Large intestine (tissue), 12 donors: Measurements from ENCODE around the gene BRD4. TPM values are rescaled to one million over a fixed set of nuclear protein-coding genes. Genes with fewer than 3 reads are reported as not detected.
A peak's percentile ranks its signal among the peaks of the same experiment; 100 is the strongest.

Experiments used
- DNase-seq, 2 donors: peaks; one replicate each; pipeline versions ENCODE4 v3.0.0 to v3.0.0-alpha.2; 2013
- H3K27ac ChIP-seq: one replicate; pipeline ENCODE4 v1.5.1; 2013; ENCODE audit warnings: low read length
- H3K27me3 ChIP-seq: 2 replicates; pipeline ENCODE4 v1.6.1; 2013; ENCODE audit warnings: low read length; ENCODE audit not compliant: control insufficient read depth, insufficient read depth
- H3K36me3 ChIP-seq: 2 replicates; pipeline ENCODE4 v1.6.1; 2013; ENCODE audit warnings: low read length; ENCODE audit not compliant: control insufficient read depth, insufficient read depth
- H3K4me1 ChIP-seq: one replicate; pipeline ENCODE4 v1.6.1; 2013; ENCODE audit warnings: low read length; ENCODE audit not compliant: control insufficient read depth, insufficient read depth
- H3K4me3 ChIP-seq: one replicate; pipeline ENCODE4 v1.5.1; 2013; ENCODE audit warnings: low read length
- H3K9me3 ChIP-seq: one replicate; pipeline ENCODE4 v1.6.1; 2013; ENCODE audit warnings: mild to moderate bottlenecking, low read depth, low read length, moderate library complexity; ENCODE audit not compliant: control insufficient read depth
- WGBS: methylation state at CpG from one replicate; pipeline ENCODE4 v1.1.5; 2013; ENCODE audit warnings: low lambda C conversion rate; ENCODE audit not compliant: insufficient coverage; 5-methylcytosine and 5-hydroxymethylcytosine counted together
- long read RNA-seq, 11 donors: transcript quantifications; one replicate each; lab custom pipeline, GENCODE V29; 2026
- polyA plus RNA-seq: library from polyadenylated mRNA; unstranded; fragments of 120-200 nt; gene quantifications from one replicate; pipeline ENCODE4 v1.2.1, GENCODE V29; 2013

Gene BRD4
- 39.1 TPM for polyA plus RNA-seq
- long read RNA-seq, donor 1, partial matches to known transcripts, result 18 of 19 reads
- long read RNA-seq, donor 1, other reads (novel, unspliced or antisense), result 0 of 19 reads
- long read RNA-seq, donor 2, partial matches to known transcripts, result 7 of 11 reads
- long read RNA-seq, donor 2, other reads (novel, unspliced or antisense), result 0 of 11 reads
- long read RNA-seq, donor 3, result 0 reads
- long read RNA-seq, donor 4, result 0 reads
- long read RNA-seq, donor 5, partial matches to known transcripts, result 0 of 2 reads
- long read RNA-seq, donor 5, other reads (novel, unspliced or antisense), result 0 of 2 reads
- long read RNA-seq, donor 6, partial matches to known transcripts, result 23 of 26 reads
- long read RNA-seq, donor 6, other reads (novel, unspliced or antisense), result 0 of 26 reads
- long read RNA-seq, donor 7, partial matches to known transcripts, result 0 of 1 reads
- long read RNA-seq, donor 7, other reads (novel, unspliced or antisense), result 0 of 1 reads
- long read RNA-seq, donor 8, partial matches to known transcripts, result 16 of 19 reads
- long read RNA-seq, donor 8, other reads (novel, unspliced or antisense), result 0 of 19 reads
- long read RNA-seq, donor 9, partial matches to known transcripts, result 17 of 17 reads
- long read RNA-seq, donor 9, other reads (novel, unspliced or antisense), result 0 of 17 reads
- long read RNA-seq, donor 10, partial matches to known transcripts, result 35 of 36 reads
- long read RNA-seq, donor 10, other reads (novel, unspliced or antisense), result 0 of 36 reads
- long read RNA-seq, donor 11, partial matches to known transcripts, result 12 of 14 reads
- long read RNA-seq, donor 11, other reads (novel, unspliced or antisense), result 0 of 14 reads

DNA sequence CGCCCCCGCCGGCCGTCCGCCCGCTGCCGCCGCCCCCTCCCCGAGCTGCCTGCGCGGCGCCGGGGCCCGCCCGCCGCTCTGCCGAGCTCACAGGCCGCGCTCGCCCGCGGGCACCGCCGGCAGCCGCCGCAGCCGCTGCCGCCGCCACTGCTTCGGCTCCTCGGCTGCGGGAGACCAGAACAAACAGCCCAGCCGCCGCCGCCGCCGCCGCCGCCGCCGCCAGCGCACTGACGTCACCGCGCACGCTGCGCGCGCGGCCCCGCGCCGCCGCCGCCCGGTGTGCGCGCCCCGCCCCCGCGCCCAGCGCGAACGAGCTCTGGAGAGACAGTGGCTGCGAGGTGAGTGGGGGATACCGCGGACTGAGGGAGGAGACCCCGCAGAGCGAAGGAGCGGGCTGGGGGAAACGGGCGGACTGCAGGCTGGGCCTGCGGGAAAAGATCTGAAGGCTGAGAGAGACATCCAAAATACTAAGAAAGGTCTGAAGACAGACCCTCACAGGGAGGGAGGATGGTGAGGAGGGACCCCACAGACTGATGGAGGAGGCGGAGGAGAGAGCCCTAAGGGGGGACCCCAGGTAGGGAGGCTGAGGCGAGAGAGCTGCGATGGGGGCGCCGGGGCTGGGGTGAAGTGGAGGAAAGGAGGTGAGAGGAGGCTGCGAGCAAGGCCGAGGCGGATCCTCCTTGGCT lies at the start of gene BRD4:
Gene BRD4, minus strand, starts transcription at position 229 of the 686 bp plus-strand sequence. CDS start 59,440 bp downstream, outside the sequence.
- DNase-seq, result peak; percentile 49 to 72
- WGBS, result no CpG with 5 or more reads among the region's 81 CpGs
- no peaks in the 10 kb centered on the region for H3K27me3 ChIP-seq
- peak within 1 kb of the TSS; percentile 66 for H3K27ac ChIP-seq
- H3K36me3 ChIP-seq, result no peaks in the 10 kb centered on the region
- H3K4me1 ChIP-seq, result peaks cover 11% of the 10 kb centered on the region
- H3K4me3 ChIP-seq, result peak within 1 kb of the TSS; percentile 93
- no peaks in the 10 kb centered on the region for H3K9me3 ChIP-seq

DNA sequence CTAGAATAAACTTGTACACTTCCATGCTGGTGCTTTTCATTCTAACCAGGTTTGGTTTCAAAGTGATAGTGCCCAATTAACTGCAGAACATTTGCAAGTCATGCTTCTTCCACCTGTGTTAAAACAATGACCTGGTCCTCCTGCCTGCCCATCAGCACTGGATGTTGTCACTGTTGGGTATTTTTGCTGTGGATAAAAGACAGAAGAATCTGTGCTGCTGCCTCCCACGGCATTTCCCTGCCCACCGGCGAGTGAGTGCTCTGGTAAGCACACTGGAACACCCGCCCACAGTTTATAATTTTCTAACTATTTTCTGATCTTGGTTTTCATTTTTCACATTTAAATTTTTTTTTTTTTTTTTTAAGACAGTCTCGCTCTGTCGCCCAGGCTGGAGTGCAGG lies 49.5 kb upstream of the BRD4 start:
- Histone ChIP-seq H3K4me3 (no peak overlapping the region), H3K36me3 (peaks cover 10% of the 10 kb centered on the region), H3K27ac (no peak overlapping the region), H3K27me3 (no peaks in the 10 kb centered on the region), H3K9me3 (no peaks in the 10 kb centered on the region), H3K4me1 (peaks cover 16% of the 10 kb centered on the region)
- no CpG with 5 or more reads among the region's 6 CpGs for WGBS
- no peak for DNase-seq

GRCh38 chr19:15381429-15381828 lies 49.1 kb upstream of the BRD4 start:
- H3K27me3 ChIP-seq, result no peaks in the 10 kb centered on the region
- WGBS, result 100% methylated on average over 1 of the region's 2 CpGs
- no peak for DNase-seq
- no peaks in the 10 kb centered on the region for H3K9me3 ChIP-seq
- H3K27ac ChIP-seq, result no peak overlapping the region
- H3K4me1 ChIP-seq, result peaks cover 19% of the 10 kb centered on the region
- peaks cover 8% of the 10 kb centered on the region for H3K36me3 ChIP-seq
- no peak overlapping the region for H3K4me3 ChIP-seq

DNA sequence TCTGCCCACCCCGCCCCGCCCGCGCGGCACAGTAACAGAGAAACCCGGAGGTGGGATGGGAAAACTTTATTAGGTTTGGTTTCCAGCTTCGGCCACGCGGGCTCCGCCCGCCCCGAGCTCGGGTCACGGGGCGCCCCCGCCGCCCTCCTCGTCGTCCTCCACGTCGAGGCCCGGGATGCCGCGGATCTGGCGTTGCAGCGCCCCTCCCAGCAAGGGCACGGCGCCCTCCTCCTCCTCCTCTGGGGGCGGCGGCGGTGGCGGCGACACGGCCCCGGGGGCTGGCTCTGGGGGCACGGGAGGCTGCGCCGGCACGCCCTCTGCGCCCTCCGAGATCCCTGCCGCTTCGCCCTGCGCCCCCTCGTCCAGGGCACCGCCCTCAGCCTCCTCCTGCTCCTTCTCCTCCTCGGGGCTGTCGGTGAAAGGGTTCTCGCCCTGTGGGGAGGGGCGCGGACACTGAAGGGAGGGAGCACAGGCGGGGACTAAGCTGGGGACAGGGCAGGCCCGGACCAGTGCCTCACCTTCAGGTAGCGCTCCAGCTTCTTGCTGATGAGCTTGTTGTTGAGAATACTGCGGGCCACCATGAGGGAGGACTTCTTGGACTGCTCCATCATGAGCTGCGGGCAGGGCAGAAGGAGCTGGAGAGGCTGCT lies 47.8 kb upstream of the BRD4 start:
- Histone ChIP-seq H3K4me1 (peaks cover 19% of the 10 kb centered on the region), H3K36me3 (peaks cover 3% of the 10 kb centered on the region), H3K27ac (peak overlapping the region; percentile 75), H3K4me3 (peak overlapping the region; percentile 53), H3K9me3 (no peaks in the 10 kb centered on the region), H3K27me3 (no peaks in the 10 kb centered on the region)
- WGBS, result 0% methylated on average over 1 of the region's 56 CpGs
- DNase-seq, result peak in 1 of 2 donors; percentile 61

GRCh38 chr19:15379083-15379998 lies 47.0 kb upstream of the BRD4 start, which contains the start of gene AKAP8:
Gene AKAP8, minus strand, starts transcription at chr19:15379787. Its CDS starts 56 bp downstream, at chr19:15379731.
- Histone ChIP-seq H3K9me3 (no peaks in the 10 kb centered on the region), H3K4me3 (peak within 1 kb of the TSS; percentile 97), H3K4me1 (peaks cover 19% of the 10 kb centered on the region), H3K36me3 (peaks cover 3% of the 10 kb centered on the region), H3K27me3 (no peaks in the 10 kb centered on the region), H3K27ac (peak within 1 kb of the TSS; percentile 87)
- whole genome bisulfite sequencing, result no CpG with 5 or more reads among the region's 111 CpGs
- peak; percentile 99 for DNase-seq

- peak in 1 of 2 donors; percentile 67 for DNase-seq
- peaks cover 19% of the 10 kb centered on the region for H3K4me1 ChIP-seq
- H3K9me3 ChIP-seq, result no peaks in the 10 kb centered on the region
- no peaks in the 10 kb centered on the region for H3K27me3 ChIP-seq
- peaks cover 10% of the 10 kb centered on the region for H3K36me3 ChIP-seq
- peak overlapping the region; percentile 97 for H3K4me3 ChIP-seq
- H3K27ac ChIP-seq, result peak overlapping the region; percentile 87
- WGBS, result no CpG with 5 or more reads among the region's 22 CpGs
These were observed 46.3 kb upstream of the BRD4 start for GRCh38 chr19:15378534-15379082.

GRCh38 chr19:15374796-15375440 lies 42.6 kb upstream of the BRD4 start:
- H3K27me3 ChIP-seq, result no peaks in the 10 kb centered on the region
- peaks cover 12% of the 10 kb centered on the region for H3K4me1 ChIP-seq
- H3K9me3 ChIP-seq, result no peaks in the 10 kb centered on the region
- no peak overlapping the region for H3K4me3 ChIP-seq
- H3K36me3 ChIP-seq, result peaks cover 40% of the 10 kb centered on the region
- no peak for DNase-seq
- no peak overlapping the region for H3K27ac ChIP-seq
- WGBS, result no CpG with 5 or more reads among the region's 24 CpGs

DNA sequence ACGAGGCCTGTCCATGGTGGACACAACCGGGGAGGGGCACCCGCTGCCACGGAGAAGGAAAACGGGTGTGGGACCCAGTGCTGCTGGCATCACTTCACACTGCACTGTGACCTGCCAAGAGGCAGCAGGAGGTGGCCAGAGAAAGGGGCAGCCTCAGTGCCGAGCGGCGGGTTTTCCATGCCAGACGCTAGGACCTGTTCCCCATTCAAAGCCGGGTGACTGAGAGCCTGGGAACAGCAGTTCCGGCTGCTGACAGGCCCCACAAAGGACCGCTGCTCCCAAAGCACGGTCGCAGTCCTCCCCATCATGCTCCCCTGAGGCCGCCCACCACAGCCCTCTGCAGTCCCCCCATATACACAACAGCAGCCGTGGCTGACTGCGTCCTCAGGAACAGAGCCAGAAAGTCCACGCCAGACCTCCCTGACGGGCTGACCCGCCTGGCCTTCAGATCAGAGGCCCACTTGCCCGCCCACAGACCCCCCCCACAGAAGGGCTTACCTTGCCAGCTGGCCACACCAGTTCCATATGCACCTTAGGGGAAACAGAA lies 41.8 kb upstream of the BRD4 start:
- Histone ChIP-seq H3K9me3 (no peaks in the 10 kb centered on the region), H3K36me3 (peaks cover 48% of the 10 kb centered on the region), H3K4me1 (peaks cover 12% of the 10 kb centered on the region), H3K27me3 (no peaks in the 10 kb centered on the region), H3K4me3 (no peak overlapping the region), H3K27ac (no peak overlapping the region)
- no CpG with 5 or more reads among the region's 21 CpGs for WGBS
- no peak for DNase-seq
